RPMI8226 (cell line): Measurements from ENCODE around the gene PYGM.
A peak's percentile ranks its signal among the peaks of the same experiment; 100 is the strongest.

Experiments used
- DNase-seq: peaks from one replicate; pipeline ENCODE4 v3.0.0-alpha.2; 2015

The PYGM gene

GRCh38 chr11:64766881-64767280, 7.1 kb upstream of the PYGM start:
- DNase-seq, result no peak

- DNase-seq, result no peak
These were observed 6.3 kb upstream of the PYGM start for GRCh38 chr11:64765851-64766665.

- DNase-seq, result no peak
These were observed 5.6 kb upstream of the PYGM start for GRCh38 chr11:64765291-64765850.

GRCh38 chr11:64764753-64765152, 5.0 kb upstream of the PYGM start:
- DNase-seq, result no peak

GRCh38 chr11:64764040-64764611, 4.4 kb upstream of the PYGM start:
- no peak for DNase-seq

- no peak for DNase-seq
These were observed 3.8 kb upstream of the PYGM start for GRCh38 chr11:64763526-64764039.

- DNase-seq, result no peak
These were observed 3.1 kb upstream of the PYGM start for GRCh38 chr11:64762674-64763525.

GRCh38 chr11:64762277-64762673, 2.5 kb upstream of the PYGM start:
- DNase-seq, result no peak

- DNase-seq, result no peak
These were observed 1.1 kb upstream of the PYGM start for GRCh38 chr11:64760759-64761420.

- DNase-seq, result no peak
These were observed 548 bp downstream of the PYGM start for GRCh38 chr11:64759131-64759721.

- no peak for DNase-seq
These were observed 1.3 kb downstream of the PYGM start for GRCh38 chr11:64758330-64759079.

GRCh38 chr11:64757549-64758329, 2.0 kb downstream of the PYGM start:
- no peak for DNase-seq

GRCh38 chr11:64755681-64756361, 4.0 kb downstream of the PYGM start:
- peak; percentile 40 for DNase-seq

- DNase-seq, result no peak
These were observed 4.7 kb downstream of the PYGM start for GRCh38 chr11:64754919-64755662.

GRCh38 chr11:64754124-64754918, 5.5 kb downstream of the PYGM start:
- no peak for DNase-seq

GRCh38 chr11:64753380-64754123, 6.2 kb downstream of the PYGM start:
- DNase-seq, result no peak

- DNase-seq, result no peak
These were observed 6.8 kb downstream of the PYGM start for GRCh38 chr11:64753019-64753379.
